Measurements from ENCODE around the gene CTTN. TPM values are rescaled to one million over a fixed set of nuclear protein-coding genes. Genes with fewer than 3 reads are reported as not detected.

The CTTN gene
- total and polyA plus RNA-seq, 2 of the 8 experiments (the other 6 are each of a cell fraction or from before 2014, with no cell fraction given) = 84.6 to 216 TPM

GRCh38 chr11:70480711-70481110, 82.4 kb downstream of the CTTN start:
- H3K4ac ChIP-seq (replicated peaks; ENCODE audit: insufficient read length, low read depth, low read length) = no peak overlapping the region
- no peaks in the 10 kb centered on the region for H3K79me1 ChIP-seq (ENCODE audit: low read depth, low read length)
- no peaks in the 10 kb centered on the region for H3K79me2 ChIP-seq (ENCODE audit: control insufficient read depth in 1 of 2, insufficient read depth in 2 of 2, low read length in 2 of 2)
- no peak overlapping the region for H2AFZ ChIP-seq (ENCODE audit: low read length)
- no peak overlapping the region for H3K4me3 ChIP-seq (ENCODE audit: extremely low read depth in 1 of 4, insufficient read depth in 2 of 4, low read depth in 3 of 4, low read length in 4 of 4)
- no peak overlapping the region for H2BK12ac ChIP-seq (ENCODE audit: low read depth, low read length)
- no peaks in the 10 kb centered on the region for H3K27me3 ChIP-seq (replicated peaks in 1 of 4; ENCODE audit: control insufficient read depth in 3 of 4, extremely low read depth in 1 of 4, insufficient read depth in 3 of 4, low read length in 3 of 4)
- no peak overlapping the region for H3K18ac ChIP-seq (ENCODE audit: extremely low read depth, low read length)
- H4K20me1 ChIP-seq (replicated peaks in 1 of 2; ENCODE audit: control insufficient read depth in 1 of 2, insufficient read depth in 2 of 2, low read length in 2 of 2) = no peaks in the 10 kb centered on the region
- H3K23me2 ChIP-seq (ENCODE audit: low read depth, low read length) = no peaks in the 10 kb centered on the region
- H3K56ac ChIP-seq (replicated peaks; ENCODE audit: insufficient read length, low read depth, low read length) = no peak overlapping the region
- no peaks in the 10 kb centered on the region for H3K9me3 ChIP-seq (ENCODE audit: insufficient read depth in 2 of 2, low read depth in 1 of 2, low read length in 1 of 2)
- no peak overlapping the region for H2BK20ac ChIP-seq (ENCODE audit: low read length)
- no peak overlapping the region for H4K8ac ChIP-seq (ENCODE audit: extremely low read depth, insufficient read depth, low read length)
- no peak overlapping the region for H3K23ac ChIP-seq (ENCODE audit: insufficient read length)
- H2BK15ac ChIP-seq (ENCODE audit: low read length) = no peak overlapping the region
- ChIA-PET POLR2A (ENCODE audit: partially characterized antibody) (no interaction called here), CTCF (ENCODE audit: partially characterized antibody) (interaction anchor here (0.5 to 8.5 kb wide), 7 partner anchors 12 to 252 kb away, joined by 3 to 90 read pairs (median 3); no protein-coding TSS in a partner anchor)
- no peak overlapping the region for H2BK5ac ChIP-seq (ENCODE audit: low read depth, low read length)
- H3K27ac ChIP-seq (ENCODE audit: low read depth, low read length) = no peak overlapping the region
- DNase-seq (ENCODE audit: low read depth in 1 of 2, low spot score in 2 of 2) (no peak), FAIRE-seq (no peak)
- H3K4me1 ChIP-seq (replicated peaks in 1 of 4; ENCODE audit: control insufficient read depth in 3 of 4, insufficient read depth in 4 of 4, low read length in 3 of 4) = no peaks in the 10 kb centered on the region
- H2BK120ac ChIP-seq (replicated peaks; ENCODE audit: low read depth, low read length) = no peak overlapping the region
- H3K4me2 ChIP-seq (ENCODE audit: insufficient read depth in 1 of 2, low read depth in 2 of 2, low read length in 2 of 2) = no peak overlapping the region
- no peak overlapping the region for H4K5ac ChIP-seq (ENCODE audit: insufficient read length, low read depth, low read length)
- H4K91ac ChIP-seq (replicated peaks; ENCODE audit: insufficient read length, low read length) = no peak overlapping the region
- H2AK5ac ChIP-seq (ENCODE audit: low read depth, low read length) = no peak overlapping the region
- no peak overlapping the region for H3K14ac ChIP-seq (ENCODE audit: insufficient read length)
- 85% methylated on average over 3 of the region's 3 CpGs; no CpG with 5 or more reads in 1 of the 2 experiments for WGBS, 2 experiments (ENCODE audit: extremely low coverage in 1 of 2, insufficient coverage in 1 of 2, insufficient read length in 1 of 2, insufficient replicate concordance in 2 of 2, low coverage in 1 of 2, low lambda C conversion rate in 2 of 2, missing lambda C conversion rate in 1 of 2)
- no peak overlapping the region for H3K9ac ChIP-seq (replicated peaks in 1 of 4; ENCODE audit: extremely low read depth in 1 of 4, low read depth in 3 of 4, low read length in 3 of 4)
- H3K36me3 ChIP-seq (ENCODE audit: control insufficient read depth in 2 of 4, insufficient read depth in 4 of 4, low read length in 3 of 4) = peaks cover 0 to 2% (median under 1%) of the 10 kb centered on the region in 4 experiments; a peak in 5 of 8 replicates
- TF ChIP-seq CREB1 (IDR thresholded peaks at IDR 0.05) (no peak), ASH2L (IDR thresholded peaks at IDR 0.05; ENCODE audit: low read length) (no peak), CBX8 (IDR thresholded peaks at IDR 0.05; ENCODE audit: borderline replicate concordance, low read depth, low read length) (no peak), KDM1A (IDR thresholded peaks at IDR 0.05; ENCODE audit: borderline replicate concordance, low read length) (no peak), SIN3A (conservative IDR thresholded peaks at IDR 0.05 in 1 of 2, IDR thresholded peaks at IDR 0.05 in 1 of 2; ENCODE audit: low read depth in 1 of 2, low read length in 2 of 2) (no peak), SIRT6 (IDR thresholded peaks at IDR 0.05; ENCODE audit: low read length) (no peak), CTCF (IDR thresholded peaks at IDR 0.05; ENCODE audit: control extremely low read depth in 1 of 3, insufficient read depth in 1 of 3, low read depth in 1 of 3, low read length in 3 of 3) (no peak), RNF2 (IDR thresholded peaks at IDR 0.05; ENCODE audit: borderline replicate concordance, low read depth, low read length, missing control alignments, poor library complexity, severe bottlenecking) (no peak), RAD21 (IDR thresholded peaks at IDR 0.05 in 1 of 2, conservative IDR thresholded peaks at IDR 0.05 in 1 of 2; ENCODE audit: low read depth in 2 of 2, low read length in 2 of 2) (no peak), EZH2 (IDR thresholded peaks at IDR 0.05; ENCODE audit: low read depth, low read length, severe bottlenecking) (no peak), SUZ12 (IDR thresholded peaks at IDR 0.05; ENCODE audit: low read length) (no peak)

Data from H1 (cell line).